ENCODE data around the gene LRRC8B.

Gene LRRC8B

GRCh38 chr1:89610457-89611011 is 85.9 kb downstream of the LRRC8B start:
- H3K4me2 ChIP-seq (ENCODE audit: low read length): peak overlapping the region; percentile 68
- H3K79me2 ChIP-seq (ENCODE audit: low read length): no peaks in the 10 kb centered on the region
- H3K9me3 ChIP-seq (ENCODE audit: insufficient read depth, low read length): no peaks in the 10 kb centered on the region
- H2AFZ ChIP-seq (ENCODE audit: low read depth, low read length): no peak overlapping the region
- H3K27ac ChIP-seq (ENCODE audit: low read length): no peak overlapping the region
- H3K9ac ChIP-seq (ENCODE audit: low read length): no peak overlapping the region
- peaks cover 29% of the 10 kb centered on the region for H3K4me1 ChIP-seq (ENCODE audit: low read length)
- no peaks in the 10 kb centered on the region for H3K36me3 ChIP-seq (replicated peaks; ENCODE audit: low read depth, low read length)
- H4K20me1 ChIP-seq (ENCODE audit: insufficient read depth, low read length): peaks cover 17% of the 10 kb centered on the region; the same call in 1 of the 2 replicates
- peak overlapping the region; percentile 42 for H3K4me3 ChIP-seq (ENCODE audit: low read length)
- TF ChIP-seq CTCF (IDR thresholded peaks at IDR 0.05; ENCODE audit: low read depth, low read length): no peak
- no peak for TF ChIP-seq EZH2phosphoT487 (IDR thresholded peaks at IDR 0.05; ENCODE audit: low read depth)
- H3K27me3 ChIP-seq (ENCODE audit: low read depth, low read length): peaks cover 69% of the 10 kb centered on the region

GRCh38 chr1:89611721-89612120 is 87.1 kb downstream of the LRRC8B start:
- Histone ChIP-seq H2AFZ (ENCODE audit: low read depth, low read length) (no peak overlapping the region), H3K79me2 (ENCODE audit: low read length) (no peaks in the 10 kb centered on the region), H4K20me1 (ENCODE audit: insufficient read depth, low read length) (peaks cover 17% of the 10 kb centered on the region; the same call in 1 of the 2 replicates), H3K4me1 (ENCODE audit: low read length) (peaks cover 29% of the 10 kb centered on the region), H3K27ac (ENCODE audit: low read length) (no peak overlapping the region), H3K9me3 (ENCODE audit: insufficient read depth, low read length) (no peaks in the 10 kb centered on the region), H3K4me2 (ENCODE audit: low read length) (peak overlapping the region; percentile 68), H3K27me3 (ENCODE audit: low read depth, low read length) (peaks cover 69% of the 10 kb centered on the region), H3K36me3 (replicated peaks; ENCODE audit: low read depth, low read length) (no peaks in the 10 kb centered on the region), H3K9ac (ENCODE audit: low read length) (no peak overlapping the region), H3K4me3 (ENCODE audit: low read length) (0 out of 2 replicates have a peak overlapping the region, but pooled peaks have one; percentile 42)
- no peak for TF ChIP-seq CTCF (IDR thresholded peaks at IDR 0.05; ENCODE audit: low read depth, low read length)
- peak; percentile 66; the same call in 1 of the 2 replicates for TF ChIP-seq EZH2phosphoT487 (IDR thresholded peaks at IDR 0.05; ENCODE audit: low read depth)

GRCh38 chr1:89613928-89614327 is 89.3 kb downstream of the LRRC8B start:
- Histone ChIP-seq H3K9me3 (ENCODE audit: insufficient read depth, low read length) (no peaks in the 10 kb centered on the region), H3K27me3 (ENCODE audit: low read depth, low read length) (peaks cover 68% of the 10 kb centered on the region), H3K9ac (ENCODE audit: low read length) (no peak overlapping the region), H3K4me3 (ENCODE audit: low read length) (no peak overlapping the region), H2AFZ (ENCODE audit: low read depth, low read length) (no peak overlapping the region), H3K36me3 (replicated peaks; ENCODE audit: low read depth, low read length) (peaks cover 6% of the 10 kb centered on the region), H4K20me1 (ENCODE audit: insufficient read depth, low read length) (peaks cover 16% of the 10 kb centered on the region; the same call in 1 of the 2 replicates), H3K4me2 (ENCODE audit: low read length) (no peak overlapping the region), H3K4me1 (ENCODE audit: low read length) (peaks cover 29% of the 10 kb centered on the region), H3K27ac (ENCODE audit: low read length) (no peak overlapping the region), H3K79me2 (ENCODE audit: low read length) (no peaks in the 10 kb centered on the region)
- TF ChIP-seq EZH2phosphoT487 (IDR thresholded peaks at IDR 0.05; ENCODE audit: low read depth) (no peak), CTCF (IDR thresholded peaks at IDR 0.05; ENCODE audit: low read depth, low read length) (no peak)

DNA sequence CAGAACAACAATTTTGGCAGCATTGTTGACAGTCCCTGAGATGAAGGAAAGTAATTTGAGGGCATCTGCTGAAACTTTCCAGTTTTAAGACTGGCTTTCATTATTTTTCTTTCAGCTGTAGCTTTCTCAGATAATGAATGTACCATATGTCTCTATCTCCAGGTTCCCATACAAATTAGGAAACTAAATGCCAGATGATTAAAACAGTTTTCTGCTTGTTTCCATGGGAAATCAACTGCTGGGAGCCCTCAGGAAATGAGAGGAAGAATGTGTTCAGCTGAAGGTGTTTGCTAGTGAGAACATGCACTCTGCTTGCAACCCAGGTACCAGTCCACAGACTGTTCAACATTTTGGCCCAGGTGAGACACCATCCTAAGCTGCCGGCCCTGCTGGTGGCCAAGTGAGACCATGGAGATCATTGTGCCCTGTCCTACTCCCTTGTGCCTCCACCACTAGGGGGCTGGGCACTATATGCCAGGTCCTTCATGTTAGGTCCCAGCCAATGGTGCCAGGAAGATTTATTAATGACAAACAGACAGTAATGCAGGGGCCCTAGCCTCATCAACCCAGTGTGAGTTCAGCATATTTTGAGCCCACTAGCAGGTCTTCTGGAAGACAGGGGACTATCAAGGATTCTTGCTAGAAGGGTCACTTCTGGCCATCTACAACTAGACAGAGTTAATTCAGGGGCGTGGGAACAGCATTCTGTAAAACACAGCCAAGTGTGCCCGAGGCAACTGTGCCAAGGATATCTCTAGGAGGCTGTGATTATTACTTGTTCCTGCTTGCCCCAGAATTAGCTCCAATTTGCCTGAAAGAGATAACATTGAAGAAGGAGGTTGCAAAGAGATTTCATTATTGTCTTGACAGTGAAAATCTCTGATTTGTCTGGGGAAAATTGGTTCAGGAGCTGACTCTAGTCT is 91.3 kb downstream of the LRRC8B start:
- Histone ChIP-seq H3K36me3 (replicated peaks; ENCODE audit: low read depth, low read length) (peaks cover 6% of the 10 kb centered on the region), H3K9me3 (ENCODE audit: insufficient read depth, low read length) (no peaks in the 10 kb centered on the region), H3K4me1 (ENCODE audit: low read length) (peaks cover 16% of the 10 kb centered on the region), H3K9ac (ENCODE audit: low read length) (no peak overlapping the region), H4K20me1 (ENCODE audit: insufficient read depth, low read length) (peaks cover 8% of the 10 kb centered on the region; the same call in 1 of the 2 replicates), H3K79me2 (ENCODE audit: low read length) (no peaks in the 10 kb centered on the region), H3K4me2 (ENCODE audit: low read length) (no peak overlapping the region), H3K27me3 (ENCODE audit: low read depth, low read length) (peaks cover 58% of the 10 kb centered on the region), H2AFZ (ENCODE audit: low read depth, low read length) (no peak overlapping the region), H3K4me3 (ENCODE audit: low read length) (no peak overlapping the region), H3K27ac (ENCODE audit: low read length) (no peak overlapping the region)
- TF ChIP-seq EZH2phosphoT487 (IDR thresholded peaks at IDR 0.05; ENCODE audit: low read depth) (no peak), CTCF (IDR thresholded peaks at IDR 0.05; ENCODE audit: low read depth, low read length) (peak; percentile 37)
